Measurements from ENCODE around the gene ACSL1. TPM values are rescaled to one million over a fixed set of nuclear protein-coding genes. Genes with fewer than 3 reads are reported as not detected.

ACSL1 gene
- total RNA-seq, 1 donor = 57.5 TPM

DNA sequence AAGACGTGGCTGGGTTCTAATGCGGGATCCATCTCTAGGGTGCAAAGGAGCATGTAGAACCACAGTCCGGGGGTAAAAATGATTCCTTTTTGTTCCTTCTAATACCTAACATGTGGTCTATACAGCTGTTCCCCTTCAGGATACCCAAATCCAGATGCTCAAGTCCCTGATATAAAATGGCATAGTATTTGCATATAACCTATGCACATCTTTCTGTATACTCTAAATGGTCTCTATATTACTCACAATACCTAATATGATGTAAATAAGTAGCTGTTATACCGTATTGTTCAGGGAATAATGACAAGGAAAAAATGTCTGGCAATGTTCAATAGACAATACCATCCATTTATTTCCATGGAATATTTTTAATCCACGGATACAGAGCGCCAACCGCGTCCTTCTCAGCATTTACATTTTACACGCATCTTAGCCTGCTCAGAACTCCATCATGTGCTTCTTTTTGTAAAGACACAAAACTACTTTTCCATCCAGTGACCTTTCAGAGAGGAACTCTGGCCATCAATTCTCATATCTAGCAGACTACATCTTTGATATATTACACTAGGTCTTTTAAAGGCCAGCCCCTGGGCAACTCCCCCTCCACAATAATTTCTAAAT lies 31.9 kb downstream of the ACSL1 start:
- H3K4me1 ChIP-seq (ENCODE audit: insufficient read depth, low read length) = peaks cover 15% of the 10 kb centered on the region
- TF ChIP-seq, protein P1, sequence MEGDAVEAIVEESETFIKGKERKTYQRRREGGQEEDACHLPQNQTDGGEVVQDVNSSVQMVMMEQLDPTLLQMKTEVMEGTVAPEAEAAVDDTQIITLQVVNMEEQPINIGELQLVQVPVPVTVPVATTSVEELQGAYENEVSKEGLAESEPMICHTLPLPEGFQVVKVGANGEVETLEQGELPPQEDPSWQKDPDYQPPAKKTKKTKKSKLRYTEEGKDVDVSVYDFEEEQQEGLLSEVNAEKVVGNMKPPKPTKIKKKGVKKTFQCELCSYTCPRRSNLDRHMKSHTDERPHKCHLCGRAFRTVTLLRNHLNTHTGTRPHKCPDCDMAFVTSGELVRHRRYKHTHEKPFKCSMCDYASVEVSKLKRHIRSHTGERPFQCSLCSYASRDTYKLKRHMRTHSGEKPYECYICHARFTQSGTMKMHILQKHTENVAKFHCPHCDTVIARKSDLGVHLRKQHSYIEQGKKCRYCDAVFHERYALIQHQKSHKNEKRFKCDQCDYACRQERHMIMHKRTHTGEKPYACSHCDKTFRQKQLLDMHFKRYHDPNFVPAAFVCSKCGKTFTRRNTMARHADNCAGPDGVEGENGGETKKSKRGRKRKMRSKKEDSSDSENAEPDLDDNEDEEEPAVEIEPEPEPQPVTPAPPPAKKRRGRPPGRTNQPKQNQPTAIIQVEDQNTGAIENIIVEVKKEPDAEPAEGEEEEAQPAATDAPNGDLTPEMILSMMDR (IDR thresholded peaks at IDR 0.05; ENCODE audit: extremely low read depth, low read depth, low read length) = no peak
- H3K27me3 ChIP-seq (ENCODE audit: insufficient read depth, low read length) = no peaks in the 10 kb centered on the region
- no peaks in the 10 kb centered on the region for H3K79me2 ChIP-seq (ENCODE audit: insufficient read depth, low read length)
- H3K4me3 ChIP-seq (ENCODE audit: insufficient read depth, low read length) = no peak overlapping the region
- no peak for DNase-seq (ENCODE audit: insufficient read length, low spot score, missing footprints)
- no peaks in the 10 kb centered on the region for H3K9me3 ChIP-seq (ENCODE audit: low read depth, low read length)
- H3K4me2 ChIP-seq (ENCODE audit: insufficient read depth, low read length) = no peak overlapping the region
- H2AFZ ChIP-seq (ENCODE audit: low read length) = no peak overlapping the region
- H3K27ac ChIP-seq (ENCODE audit: low read depth, low read length) = no peak overlapping the region
- no peaks in the 10 kb centered on the region for H3K36me3 ChIP-seq (ENCODE audit: insufficient read depth, low read length)
- H4K20me1 ChIP-seq (ENCODE audit: insufficient read depth, low read length) = peaks cover 10% of the 10 kb centered on the region

DNA sequence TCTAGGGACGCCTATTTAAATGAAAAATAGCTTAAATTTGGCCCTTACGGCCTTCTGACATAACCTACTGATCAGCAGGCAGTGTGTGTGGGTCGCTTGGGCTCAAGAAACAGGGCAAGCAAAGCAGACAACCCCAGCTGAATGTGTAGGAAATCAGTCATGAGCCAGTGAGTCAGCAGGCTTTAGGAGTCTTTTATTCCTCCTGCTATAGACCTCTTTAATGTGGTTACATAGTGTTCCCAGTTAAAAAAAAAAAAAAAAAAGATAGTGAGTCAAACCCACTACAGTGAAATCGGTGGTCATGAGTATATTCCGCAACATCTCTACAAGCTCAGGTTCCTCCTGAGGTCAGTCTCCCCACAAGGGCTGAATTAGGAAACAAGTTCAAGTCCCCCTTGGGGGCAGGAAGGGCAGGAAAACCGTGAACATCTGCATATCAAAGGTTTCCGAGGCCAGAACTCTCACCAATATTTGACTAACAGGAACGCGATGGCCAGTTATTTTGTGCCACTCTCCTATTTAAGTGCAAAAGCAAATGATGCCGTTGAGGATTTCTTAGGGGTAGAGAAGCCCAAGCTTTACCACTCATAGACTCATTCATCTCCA lies 32.7 kb downstream of the ACSL1 start:
- Histone ChIP-seq H2AFZ (ENCODE audit: low read length) (no peak overlapping the region), H4K20me1 (ENCODE audit: insufficient read depth, low read length) (peaks cover 10% of the 10 kb centered on the region), H3K4me1 (ENCODE audit: insufficient read depth, low read length) (peaks cover 15% of the 10 kb centered on the region), H3K9me3 (ENCODE audit: low read depth, low read length) (no peaks in the 10 kb centered on the region), H3K27me3 (ENCODE audit: insufficient read depth, low read length) (no peaks in the 10 kb centered on the region), H3K4me2 (ENCODE audit: insufficient read depth, low read length) (peak overlapping the region; percentile 56), H3K79me2 (ENCODE audit: insufficient read depth, low read length) (no peaks in the 10 kb centered on the region), H3K27ac (ENCODE audit: low read depth, low read length) (peak overlapping the region; percentile 61), H3K4me3 (ENCODE audit: insufficient read depth, low read length) (no peak overlapping the region), H3K36me3 (ENCODE audit: insufficient read depth, low read length) (no peaks in the 10 kb centered on the region)
- peak; percentile 95 for DNase-seq (ENCODE audit: insufficient read length, low spot score, missing footprints)
- TF ChIP-seq, protein P1 (IDR thresholded peaks at IDR 0.05; ENCODE audit: extremely low read depth, low read depth, low read length) = no peak

DNA sequence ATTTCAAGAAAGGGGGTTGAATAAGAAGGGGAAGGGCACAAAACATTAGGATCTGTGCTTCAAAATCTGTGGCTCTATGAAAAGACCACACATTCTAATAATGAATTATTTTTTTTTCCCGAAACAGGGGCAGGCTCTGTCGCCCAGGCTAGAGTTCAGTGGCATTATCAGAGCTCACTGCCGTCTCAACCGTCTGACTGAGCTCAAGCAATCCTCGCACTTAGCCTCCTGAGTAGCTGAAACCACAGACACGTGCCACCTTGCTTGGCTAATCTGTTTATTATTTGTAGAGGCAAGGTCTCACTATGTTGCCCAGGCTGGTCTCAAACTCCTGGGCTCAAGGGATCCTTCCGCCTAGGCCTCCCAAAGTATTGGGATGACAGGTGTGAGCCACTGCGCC lies 33.4 kb downstream of the ACSL1 start:
- peaks cover 3% of the 10 kb centered on the region for H3K36me3 ChIP-seq (ENCODE audit: insufficient read depth, low read length)
- TF ChIP-seq, protein P1 (IDR thresholded peaks at IDR 0.05; ENCODE audit: extremely low read depth, low read depth, low read length) = no peak
- H2AFZ ChIP-seq (ENCODE audit: low read length) = no peak overlapping the region
- H4K20me1 ChIP-seq (ENCODE audit: insufficient read depth, low read length) = peaks cover 10% of the 10 kb centered on the region
- H3K9me3 ChIP-seq (ENCODE audit: low read depth, low read length) = no peaks in the 10 kb centered on the region
- peak overlapping the region; percentile 61 for H3K27ac ChIP-seq (ENCODE audit: low read depth, low read length)
- no peaks in the 10 kb centered on the region for H3K79me2 ChIP-seq (ENCODE audit: insufficient read depth, low read length)
- H3K4me1 ChIP-seq (ENCODE audit: insufficient read depth, low read length) = peaks cover 15% of the 10 kb centered on the region
- no peak for DNase-seq (ENCODE audit: insufficient read length, low spot score, missing footprints)
- H3K4me2 ChIP-seq (ENCODE audit: insufficient read depth, low read length) = no peak overlapping the region
- no peaks in the 10 kb centered on the region for H3K27me3 ChIP-seq (ENCODE audit: insufficient read depth, low read length)
- no peak overlapping the region for H3K4me3 ChIP-seq (ENCODE audit: insufficient read depth, low read length)

DNA sequence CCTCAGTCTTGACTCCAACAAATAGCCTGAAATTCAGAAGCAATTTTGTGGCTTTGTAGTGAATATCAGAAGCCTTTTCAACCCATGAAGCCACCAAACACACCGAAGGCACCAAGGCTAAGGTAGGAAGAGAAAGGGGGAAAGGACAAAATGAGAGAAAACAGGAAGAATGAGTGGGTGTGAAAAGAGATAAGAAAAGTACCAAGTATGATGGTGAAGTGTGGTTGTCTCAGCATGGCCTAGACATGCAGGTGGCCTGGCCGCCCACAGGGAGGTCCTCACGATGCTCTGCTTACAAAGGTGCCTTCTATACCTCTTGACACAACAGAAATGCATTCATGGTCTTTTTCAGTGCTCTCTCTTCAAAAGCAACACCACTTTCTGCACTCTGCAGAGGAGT lies 34.9 kb downstream of the ACSL1 start:
- Histone ChIP-seq H4K20me1 (ENCODE audit: insufficient read depth, low read length) (peaks cover 10% of the 10 kb centered on the region), H3K27me3 (ENCODE audit: insufficient read depth, low read length) (no peaks in the 10 kb centered on the region), H3K4me2 (ENCODE audit: insufficient read depth, low read length) (no peak overlapping the region), H3K36me3 (ENCODE audit: insufficient read depth, low read length) (peaks cover 3% of the 10 kb centered on the region), H3K9me3 (ENCODE audit: low read depth, low read length) (no peaks in the 10 kb centered on the region), H3K79me2 (ENCODE audit: insufficient read depth, low read length) (no peaks in the 10 kb centered on the region), H3K4me1 (ENCODE audit: insufficient read depth, low read length) (peaks cover 15% of the 10 kb centered on the region), H2AFZ (ENCODE audit: low read length) (no peak overlapping the region), H3K4me3 (ENCODE audit: insufficient read depth, low read length) (no peak overlapping the region), H3K27ac (ENCODE audit: low read depth, low read length) (no peak overlapping the region)
- no peak for DNase-seq (ENCODE audit: insufficient read length, low spot score, missing footprints)
- TF ChIP-seq, protein P1 (IDR thresholded peaks at IDR 0.05; ENCODE audit: extremely low read depth, low read depth, low read length) = no peak
